ENCODE data around the gene EHD4.

EHD4 gene

GRCh38 chr15:41969851-41970431 is 2.4 kb downstream of the EHD4 start:
- TF ChIP-seq SUZ12 (IDR thresholded peaks at IDR 0.05; ENCODE audit: extremely low read depth, insufficient read depth, insufficient read length) (no peak), ZNF274 (IDR thresholded peaks at IDR 0.05; ENCODE audit: low read depth, low read length) (no peak), YY1 (IDR thresholded peaks at IDR 0.05; ENCODE audit: insufficient read depth, insufficient read length) (no peak)
- Histone ChIP-seq H3K4me1 (ENCODE audit: insufficient read depth, insufficient read length) (no peaks in the 10 kb centered on the region), H3K36me3 (ENCODE audit: insufficient read depth, insufficient read length, low read length) (peaks cover 3% of the 10 kb centered on the region), H3K9ac (ENCODE audit: insufficient read length, low read depth) (no peak overlapping the region), H3K9me3 (ENCODE audit: insufficient read depth, low read length) (no peaks in the 10 kb centered on the region), H3K27me3 (ENCODE audit: insufficient read depth, insufficient read length) (no peaks in the 10 kb centered on the region), H3K4me3 (ENCODE audit: insufficient read length, low read depth) (no peak overlapping the region)
- DNase-seq (ENCODE audit: low read depth, low spot score): no peak

GRCh38 chr15:41968701-41969100 is 3.7 kb downstream of the EHD4 start:
- H3K4me3 ChIP-seq (ENCODE audit: insufficient read length, low read depth): no peak overlapping the region
- TF ChIP-seq ZNF274 (IDR thresholded peaks at IDR 0.05; ENCODE audit: low read depth, low read length) (no peak), YY1 (IDR thresholded peaks at IDR 0.05; ENCODE audit: insufficient read depth, insufficient read length) (no peak), SUZ12 (IDR thresholded peaks at IDR 0.05; ENCODE audit: extremely low read depth, insufficient read depth, insufficient read length) (no peak)
- H3K27me3 ChIP-seq (ENCODE audit: insufficient read depth, insufficient read length): no peaks in the 10 kb centered on the region
- no peak overlapping the region for H3K9ac ChIP-seq (ENCODE audit: insufficient read length, low read depth)
- DNase-seq (ENCODE audit: low read depth, low spot score): no peak
- H3K36me3 ChIP-seq (ENCODE audit: insufficient read depth, insufficient read length, low read length): peaks cover 3% of the 10 kb centered on the region
- no peaks in the 10 kb centered on the region for H3K4me1 ChIP-seq (ENCODE audit: insufficient read depth, insufficient read length)
- no peaks in the 10 kb centered on the region for H3K9me3 ChIP-seq (ENCODE audit: insufficient read depth, low read length)

GRCh38 chr15:41967506-41968206 is 4.7 kb downstream of the EHD4 start:
- TF ChIP-seq YY1 (IDR thresholded peaks at IDR 0.05; ENCODE audit: insufficient read depth, insufficient read length) (no peak), SUZ12 (IDR thresholded peaks at IDR 0.05; ENCODE audit: extremely low read depth, insufficient read depth, insufficient read length) (no peak), ZNF274 (IDR thresholded peaks at IDR 0.05; ENCODE audit: low read depth, low read length) (no peak)
- Histone ChIP-seq H3K4me3 (ENCODE audit: insufficient read length, low read depth) (no peak overlapping the region), H3K9me3 (ENCODE audit: insufficient read depth, low read length) (no peaks in the 10 kb centered on the region), H3K27me3 (ENCODE audit: insufficient read depth, insufficient read length) (no peaks in the 10 kb centered on the region), H3K36me3 (ENCODE audit: insufficient read depth, insufficient read length, low read length) (peaks cover 3% of the 10 kb centered on the region), H3K9ac (ENCODE audit: insufficient read length, low read depth) (no peak overlapping the region), H3K4me1 (ENCODE audit: insufficient read depth, insufficient read length) (no peaks in the 10 kb centered on the region)
- no peak for DNase-seq (ENCODE audit: low read depth, low spot score)

- peaks cover 3% of the 10 kb centered on the region for H3K36me3 ChIP-seq (ENCODE audit: insufficient read depth, insufficient read length, low read length)
- no peak overlapping the region for H3K4me3 ChIP-seq (ENCODE audit: insufficient read length, low read depth)
- H3K27me3 ChIP-seq (ENCODE audit: insufficient read depth, insufficient read length): no peaks in the 10 kb centered on the region
- no peaks in the 10 kb centered on the region for H3K9me3 ChIP-seq (ENCODE audit: insufficient read depth, low read length)
- no peaks in the 10 kb centered on the region for H3K4me1 ChIP-seq (ENCODE audit: insufficient read depth, insufficient read length)
- H3K9ac ChIP-seq (ENCODE audit: insufficient read length, low read depth): no peak overlapping the region
- no peak for TF ChIP-seq YY1 (IDR thresholded peaks at IDR 0.05; ENCODE audit: insufficient read depth, insufficient read length)
- TF ChIP-seq SUZ12 (IDR thresholded peaks at IDR 0.05; ENCODE audit: extremely low read depth, insufficient read depth, insufficient read length): no peak
- no peak for TF ChIP-seq ZNF274 (IDR thresholded peaks at IDR 0.05; ENCODE audit: low read depth, low read length)
- DNase-seq (ENCODE audit: low read depth, low spot score): no peak
Measured at GRCh38 chr15:41966920-41967465, 5.4 kb downstream of the EHD4 start.

GRCh38 chr15:41966414-41966812 is 5.9 kb downstream of the EHD4 start:
- Histone ChIP-seq H3K4me3 (ENCODE audit: insufficient read length, low read depth) (no peak overlapping the region), H3K4me1 (ENCODE audit: insufficient read depth, insufficient read length) (no peaks in the 10 kb centered on the region), H3K9ac (ENCODE audit: insufficient read length, low read depth) (no peak overlapping the region), H3K27me3 (ENCODE audit: insufficient read depth, insufficient read length) (no peaks in the 10 kb centered on the region), H3K36me3 (ENCODE audit: insufficient read depth, insufficient read length, low read length) (peaks cover 3% of the 10 kb centered on the region), H3K9me3 (ENCODE audit: insufficient read depth, low read length) (no peaks in the 10 kb centered on the region)
- TF ChIP-seq YY1 (IDR thresholded peaks at IDR 0.05; ENCODE audit: insufficient read depth, insufficient read length) (no peak), SUZ12 (IDR thresholded peaks at IDR 0.05; ENCODE audit: extremely low read depth, insufficient read depth, insufficient read length) (no peak), ZNF274 (IDR thresholded peaks at IDR 0.05; ENCODE audit: low read depth, low read length) (no peak)
- DNase-seq (ENCODE audit: low read depth, low spot score): no peak

- no peak for TF ChIP-seq YY1 (IDR thresholded peaks at IDR 0.05; ENCODE audit: insufficient read depth, insufficient read length)
- peaks cover 3% of the 10 kb centered on the region for H3K36me3 ChIP-seq (ENCODE audit: insufficient read depth, insufficient read length, low read length)
- H3K27me3 ChIP-seq (ENCODE audit: insufficient read depth, insufficient read length): no peaks in the 10 kb centered on the region
- no peak overlapping the region for H3K4me3 ChIP-seq (ENCODE audit: insufficient read length, low read depth)
- no peak overlapping the region for H3K9ac ChIP-seq (ENCODE audit: insufficient read length, low read depth)
- no peaks in the 10 kb centered on the region for H3K9me3 ChIP-seq (ENCODE audit: insufficient read depth, low read length)
- H3K4me1 ChIP-seq (ENCODE audit: insufficient read depth, insufficient read length): no peaks in the 10 kb centered on the region
- no peak for DNase-seq (ENCODE audit: low read depth, low spot score)
Measured at GRCh38 chr15:41965441-41966413, 6.6 kb downstream of the EHD4 start.
